ENCODE measurements around the gene GABRA4. TPM values are rescaled to one million over a fixed set of nuclear protein-coding genes. Genes with fewer than 3 reads are reported as not detected.

The GABRA4 gene
- total and polyA plus RNA-seq, 10 of the 15 experiments (the other 5 are each of a cell fraction or from before 2014, with no cell fraction given): 0.69 to 14.6 (median 1.1) TPM

- no peak for TF ChIP-seq ZNF274 (IDR thresholded peaks at IDR 0.05; ENCODE audit: insufficient read depth, insufficient read length)
- TF ChIP-seq NFIC (IDR thresholded peaks at IDR 0.05; ENCODE audit: low read depth, low read length): peak; percentile 77; the same call in 1 of the 2 replicates
- peak; percentile 12; the same call in 1 of the 2 replicates for TF ChIP-seq GABPA (IDR thresholded peaks at IDR 0.05; ENCODE audit: low read depth)
- TF ChIP-seq ZNF592 (IDR thresholded peaks at IDR 0.05): no peak
- no peak for TF ChIP-seq TCF12 (IDR thresholded peaks at IDR 0.05; ENCODE audit: low read depth, low read length)
- TF ChIP-seq FOXM1 (IDR thresholded peaks at IDR 0.05; ENCODE audit: low read depth, low read length): peak; percentile 61; the same call in 1 of the 2 replicates
- peak; percentile 40; the same call in 1 of the 2 replicates for TF ChIP-seq CREM (IDR thresholded peaks at IDR 0.05; ENCODE audit: low read depth)
These were observed 71.2 kb downstream of the GABRA4 start (continued) for GRCh38 chr4:46922205-46922604.

DNA sequence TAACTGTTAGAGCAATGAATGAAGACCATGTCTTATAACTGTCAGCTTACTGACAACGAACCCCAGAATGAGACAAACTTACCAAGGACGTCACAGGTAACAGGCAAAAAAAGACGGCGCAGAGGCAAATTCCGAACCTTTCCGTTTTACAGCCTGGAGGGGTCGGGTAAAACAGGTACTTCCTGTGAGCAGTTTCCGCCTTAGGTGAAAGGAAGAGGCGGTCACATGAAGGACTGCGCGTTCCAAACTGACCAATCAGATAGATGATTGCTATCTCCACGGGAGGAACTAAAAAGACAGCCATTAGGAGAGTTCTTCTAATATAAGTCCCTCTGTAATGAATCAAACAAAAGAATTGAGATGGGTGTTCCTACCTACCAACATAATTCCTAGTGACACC lies 84.3 kb downstream of the GABRA4 start, which contains the start of gene COX7B2:
Gene COX7B2, minus strand, starts transcription at position 168 of the 400 bp plus-strand sequence. CDS start 174,053 bp downstream, outside the sequence.
- WGBS (ENCODE audit: insufficient coverage, insufficient replicate concordance, low lambda C conversion rate, missing lambda C conversion rate): 71% methylated on average over 12 of the region's 12 CpGs
- TF ChIP-seq ZBTB11 (CRISPR knock-in tag; IDR thresholded peaks at IDR 0.05) (no peak), GATAD2B (conservative IDR thresholded peaks at IDR 0.05; ENCODE audit: low read depth) (no peak), WRNIP1 (IDR thresholded peaks at IDR 0.05; ENCODE audit: borderline replicate concordance, low read depth, low read length) (no peak), JUNB (IDR thresholded peaks at IDR 0.05) (no peak), SMAD1 (IDR thresholded peaks at IDR 0.05; ENCODE audit: low read depth, partially characterized antibody) (no peak), SIX5 (IDR thresholded peaks at IDR 0.05; ENCODE audit: low read depth, low read length, severe bottlenecking) (no peak), IRF4 (IDR thresholded peaks at IDR 0.05; ENCODE audit: low read depth, low read length) (no peak), NRF1 (conservative IDR thresholded peaks at IDR 0.05; ENCODE audit: low read depth, low read length) (no peak), HDAC6 (IDR thresholded peaks at IDR 0.05; ENCODE audit: unreplicated experiment) (no peak), IKZF2 (IDR thresholded peaks at IDR 0.05) (no peak), FOXK2 (IDR thresholded peaks at IDR 0.05) (no peak)

More for the DNA sequence above, 84.3 kb downstream of the GABRA4 start, which contains the start of gene COX7B2:
- Histone ChIP-seq H3K27me3 (replicated peaks in 1 of 2; ENCODE audit: control insufficient read depth in 2 of 2, insufficient read depth in 2 of 2, low read length in 1 of 2) (no peaks in the 10 kb centered on the region), H4K20me1 (ENCODE audit: control insufficient read depth, insufficient read depth) (no peaks in the 10 kb centered on the region), H3K27ac (ENCODE audit: control insufficient read depth, insufficient read depth) (no peak within 1 kb of the TSS), H3K4me3 (no peak within 1 kb of the TSS), H3K4me1 (ENCODE audit: control insufficient read depth, insufficient read depth, low read length) (no peaks in the 10 kb centered on the region), H3K4me2 (ENCODE audit: control insufficient read depth, insufficient read depth) (no peak within 1 kb of the TSS), H3K79me2 (ENCODE audit: control insufficient read depth, insufficient read depth, low read length) (no peaks in the 10 kb centered on the region), H3K9ac (ENCODE audit: control insufficient read depth, insufficient read depth, low read length) (no peak within 1 kb of the TSS), H2AFZ (ENCODE audit: control insufficient read depth, low read depth, low read length) (no peak within 1 kb of the TSS), H3K9me3 (replicated peaks; ENCODE audit: control insufficient read depth, insufficient read depth, low read length) (no peaks in the 10 kb centered on the region), H3K36me3 (ENCODE audit: control insufficient read depth in 2 of 2, insufficient read depth in 2 of 2, low read length in 1 of 2) (no peaks in the 10 kb centered on the region)
- BruUV-seq (replicated peaks): no TSS peak
- FAIRE-seq (no peak), ATAC-seq (no peak), DNase-seq (ENCODE audit: low read depth, low spot score) (no peak)
- in situ Hi-C loops (cut with MboI): no loop called here
- intact Hi-C loops (cut with micrococcal nuclease; ENCODE audit: unreplicated experiment): no loop called here
- POLR2A ChIA-PET: no interaction called here
- SMC1A ChIA-PET (ENCODE audit: uncharacterized antibody, unreplicated experiment): no interaction called here
- CTCF ChIA-PET: no interaction called here
- RAD21 ChIA-PET (ENCODE audit: unreplicated experiment): no interaction called here
